Neural crest cell (in vitro differentiated cells): ENCODE measurements around the gene IRF8. TPM values are rescaled to one million over a fixed set of nuclear protein-coding genes. Genes with fewer than 3 reads are reported as not detected.

Experiments
- DNase-seq: peaks from one replicate; pipeline ENCODE4 v3.0.0; 2021; ENCODE audit warnings: low read depth, mixed read lengths, low spot score
- H3K27ac Mint-ChIP-seq: one replicate; pipeline ENCODE4 v1.8.0; 2021; ENCODE audit warnings: mild to moderate bottlenecking, mixed read lengths; ENCODE audit not compliant: unreplicated experiment
- H3K27me3 Mint-ChIP-seq: 2 replicates; pipeline ENCODE4 v1.8.0; 2021; ENCODE audit warnings: low read depth, mild to moderate bottlenecking, mixed read lengths
- H3K36me3 Mint-ChIP-seq: 2 replicates; pipeline ENCODE4 v1.8.0; 2021; ENCODE audit warnings: low read depth, mild to moderate bottlenecking, mixed read lengths
- H3K4me1 Mint-ChIP-seq: 2 replicates; pipeline ENCODE4 v1.8.0; 2021; ENCODE audit warnings: mixed read lengths
- H3K4me3 Mint-ChIP-seq: one replicate; pipeline ENCODE4 v1.8.0; 2021; ENCODE audit warnings: mild to moderate bottlenecking, mixed read lengths
- H3K9me3 Mint-ChIP-seq: 2 replicates; pipeline ENCODE4 v1.8.0; 2021; ENCODE audit warnings: mixed read lengths
- CTCF ChIP-seq: fragments of 200-600 bp; sonication (generic); conservative IDR thresholded peaks from 2 replicates; pipeline ENCODE4 v1.5.0; 2021; ENCODE audit warnings: antibody characterized with exemption, mild to moderate bottlenecking
- microRNA-seq: library from miRNA; unstranded; fragments of <30 nt; microRNA quantifications from one replicate; pipeline ENCODE4, GENCODE V29; 2020
- total RNA-seq: library from RNA; stranded (reverse); gene quantifications from 2 replicates; pipeline ENCODE4 v1.2.1, GENCODE V29; 2021

IRF8 gene
- total RNA-seq, 1 donor from 2014 or later: 0.19 TPM

GRCh38 chr16:85968041-85968920, 69.3 kb downstream of the IRF8 start:
- no peak for DNase-seq
- Mint-ChIP-seq H3K4me1 (peaks cover 10% of the 10 kb centered on the region), H3K27ac (no peak overlapping the region), H3K36me3 (no peaks in the 10 kb centered on the region), H3K27me3 (peaks cover 53% of the 10 kb centered on the region), H3K9me3 (no peaks in the 10 kb centered on the region), H3K4me3 (no peak overlapping the region)
- no peak for TF ChIP-seq CTCF

- DNase-seq: no peak
- peaks cover 52% of the 10 kb centered on the region for H3K27me3 Mint-ChIP-seq
- H3K27ac Mint-ChIP-seq: no peak overlapping the region
- peaks cover 3% of the 10 kb centered on the region for H3K9me3 Mint-ChIP-seq
- no peak for TF ChIP-seq CTCF
- peaks cover 3% of the 10 kb centered on the region for H3K36me3 Mint-ChIP-seq
- H3K4me3 Mint-ChIP-seq: no peak overlapping the region
- peaks cover 10% of the 10 kb centered on the region for H3K4me1 Mint-ChIP-seq
These were observed 70.2 kb downstream of the IRF8 start for GRCh38 chr16:85969159-85969558.

GRCh38 chr16:85969591-85969990, 70.6 kb downstream of the IRF8 start:
- H3K27ac Mint-ChIP-seq: no peak overlapping the region
- H3K4me1 Mint-ChIP-seq: peaks cover 10% of the 10 kb centered on the region
- H3K36me3 Mint-ChIP-seq: peaks cover 3% of the 10 kb centered on the region
- H3K4me3 Mint-ChIP-seq: no peak overlapping the region
- no peak for DNase-seq
- no peak for TF ChIP-seq CTCF
- peaks cover 3% of the 10 kb centered on the region for H3K9me3 Mint-ChIP-seq
- H3K27me3 Mint-ChIP-seq: peaks cover 51% of the 10 kb centered on the region

GRCh38 chr16:85970016-85970733, 71.2 kb downstream of the IRF8 start:
- H3K4me1 Mint-ChIP-seq: peaks cover 10% of the 10 kb centered on the region
- peaks cover 54% of the 10 kb centered on the region for H3K27me3 Mint-ChIP-seq

GRCh38 chr16:85970738-85971137, 71.8 kb downstream of the IRF8 start:
- Mint-ChIP-seq H3K27ac (no peak overlapping the region), H3K27me3 (peaks cover 56% of the 10 kb centered on the region), H3K4me1 (peaks cover 10% of the 10 kb centered on the region), H3K9me3 (peaks cover 3% of the 10 kb centered on the region), H3K4me3 (no peak overlapping the region), H3K36me3 (peaks cover 3% of the 10 kb centered on the region)
- no peak for TF ChIP-seq CTCF
- DNase-seq: no peak

More at GRCh38 chr16:85970016-85970733, 71.2 kb downstream of the IRF8 start:
- no peak overlapping the region for H3K4me3 Mint-ChIP-seq
- peaks cover 3% of the 10 kb centered on the region for H3K36me3 Mint-ChIP-seq
- DNase-seq: no peak
- no peak overlapping the region for H3K27ac Mint-ChIP-seq
- H3K9me3 Mint-ChIP-seq: peaks cover 3% of the 10 kb centered on the region
- TF ChIP-seq CTCF: no peak

Small RNA genes lying within 50 kb of the gene (microRNA-seq; reads per million reads assigned to microRNA genes)
- not detected for gene MIR6774

Other genes starting within 250 kb of the IRF8 start
- 74.0 and 82.2 TPM in 2 replicates for gene GINS2, start 210.2 kb upstream of the IRF8 start, total RNA-seq
- 1.2 TPM in 2 replicates for gene C16orf74, start 148.1 kb upstream of the IRF8 start, total RNA-seq
- 44.1 and 48.3 TPM in 2 replicates for gene EMC8, start 99.6 kb upstream of the IRF8 start, total RNA-seq
- 426 and 434 TPM in 2 replicates for gene COX4I1, start 99.5 kb upstream of the IRF8 start, total RNA-seq